Measurements from ENCODE around the gene PCDHGA3. TPM values are rescaled to one million over a fixed set of nuclear protein-coding genes. Genes with fewer than 3 reads are reported as not detected.
"Not testable (repeated sequence)": the region's sequence is repeated elsewhere in the genome, so short reads cannot be mapped to it uniquely, and the experiment has no call there.

Gene PCDHGA3
- polyA plus RNA-seq (2013, experiment 1 of 2), result 2.8 TPM
- polyA plus RNA-seq (2013, experiment 2 of 2), result 2.6 TPM

- H3K4me3 ChIP-seq (ENCODE audit: extremely low read depth, insufficient read depth, low read length, poor library complexity, severe bottlenecking), result peak within 1 kb of the TSS; percentile 31
- WGBS, 2 experiments (ENCODE audit: insufficient coverage in 2 of 2), result 63% methylated on average over 6 of the region's 9 CpGs
- no peaks in the 10 kb centered on the region for H3K36me3 ChIP-seq (ENCODE audit: control insufficient read depth, insufficient read depth, low read length)
These were observed at the start of gene PCDHGA3 for GRCh38 chr5:141343242-141343952. Gene PCDHGA3, plus strand, starts transcription at chr5:141343829. Its CDS starts 205 bp downstream, at chr5:141344034.

GRCh38 chr5:141298376-141298775, 45.3 kb upstream of the PCDHGA3 start:
- no peaks in the 10 kb centered on the region for H3K36me3 ChIP-seq (ENCODE audit: control insufficient read depth, insufficient read depth, low read length)
- WGBS, 2 experiments (ENCODE audit: insufficient coverage in 2 of 2), result 93 to 95% methylated on average over 3 to 4 of the region's 4 CpGs
- no peak overlapping the region for H3K4me3 ChIP-seq (ENCODE audit: extremely low read depth, insufficient read depth, low read length, poor library complexity, severe bottlenecking)
- H3K27ac ChIP-seq (ENCODE audit: low read depth, low read length, severe bottlenecking), result peak overlapping the region; percentile 25
- no peaks in the 10 kb centered on the region for H3K4me1 ChIP-seq (ENCODE audit: control insufficient read depth, insufficient read depth, low read length, poor library complexity, severe bottlenecking)
- H3K9me3 ChIP-seq (ENCODE audit: control insufficient read depth, low read length), result peaks cover 11% of the 10 kb centered on the region

More at GRCh38 chr5:141343242-141343952, at the start of gene PCDHGA3:
- Histone ChIP-seq H3K9me3 (ENCODE audit: control insufficient read depth, low read length) (peaks cover 31% of the 10 kb centered on the region), H3K4me1 (ENCODE audit: control insufficient read depth, insufficient read depth, low read length, poor library complexity, severe bottlenecking) (no peaks in the 10 kb centered on the region), H3K27ac (ENCODE audit: low read depth, low read length, severe bottlenecking) (no peak within 1 kb of the TSS)

GRCh38 chr5:141303756-141304155, 39.9 kb upstream of the PCDHGA3 start, which contains the start of gene SLC25A2:
Gene SLC25A2, minus strand, starts transcription at chr5:141304049. Its CDS starts 184 bp downstream, at chr5:141303865.
- H3K9me3 ChIP-seq (ENCODE audit: control insufficient read depth, low read length), result peaks cover 14% of the 10 kb centered on the region

GRCh38 chr5:141306630-141307029, 37.0 kb upstream of the PCDHGA3 start:
- H3K9me3 ChIP-seq (ENCODE audit: control insufficient read depth, low read length), result peaks cover 14% of the 10 kb centered on the region
- WGBS, 2 experiments (ENCODE audit: insufficient coverage in 2 of 2), result no CpG with 5 or more reads among the region's 1 CpG
- no peak overlapping the region for H3K4me3 ChIP-seq (ENCODE audit: extremely low read depth, insufficient read depth, low read length, poor library complexity, severe bottlenecking)
- no peak overlapping the region for H3K27ac ChIP-seq (ENCODE audit: low read depth, low read length, severe bottlenecking)
- no peaks in the 10 kb centered on the region for H3K4me1 ChIP-seq (ENCODE audit: control insufficient read depth, insufficient read depth, low read length, poor library complexity, severe bottlenecking)
- H3K36me3 ChIP-seq (ENCODE audit: control insufficient read depth, insufficient read depth, low read length), result no peaks in the 10 kb centered on the region

More at GRCh38 chr5:141303756-141304155, 39.9 kb upstream of the PCDHGA3 start, which contains the start of gene SLC25A2:
- Histone ChIP-seq H3K27ac (ENCODE audit: low read depth, low read length, severe bottlenecking) (no peak within 1 kb of the TSS), H3K36me3 (ENCODE audit: control insufficient read depth, insufficient read depth, low read length) (no peaks in the 10 kb centered on the region), H3K4me3 (ENCODE audit: extremely low read depth, insufficient read depth, low read length, poor library complexity, severe bottlenecking) (no peak within 1 kb of the TSS), H3K4me1 (ENCODE audit: control insufficient read depth, insufficient read depth, low read length, poor library complexity, severe bottlenecking) (no peaks in the 10 kb centered on the region)
- WGBS, 2 experiments (ENCODE audit: insufficient coverage in 2 of 2), result 97% methylated on average over 23 to 30 of the region's 36 CpGs

- peaks cover 23% of the 10 kb centered on the region for H3K9me3 ChIP-seq (ENCODE audit: control insufficient read depth, low read length)
- no peak overlapping the region for H3K4me3 ChIP-seq (ENCODE audit: extremely low read depth, insufficient read depth, low read length, poor library complexity, severe bottlenecking)
- peaks cover 45% of the 10 kb centered on the region for H3K36me3 ChIP-seq (ENCODE audit: control insufficient read depth, insufficient read depth, low read length)
- H3K27ac ChIP-seq (ENCODE audit: low read depth, low read length, severe bottlenecking), result no peak overlapping the region
- no peaks in the 10 kb centered on the region for H3K4me1 ChIP-seq (ENCODE audit: control insufficient read depth, insufficient read depth, low read length, poor library complexity, severe bottlenecking)
These were observed 29.9 kb upstream of the PCDHGA3 start for GRCh38 chr5:141313711-141314110.

- H3K9me3 ChIP-seq (ENCODE audit: control insufficient read depth, low read length), result peaks cover 42% of the 10 kb centered on the region
- peaks cover 57% of the 10 kb centered on the region for H3K36me3 ChIP-seq (ENCODE audit: control insufficient read depth, insufficient read depth, low read length)
- H3K27ac ChIP-seq (ENCODE audit: low read depth, low read length, severe bottlenecking); H3K4me3 ChIP-seq (ENCODE audit: extremely low read depth, insufficient read depth, low read length, poor library complexity, severe bottlenecking); H3K4me1 ChIP-seq (ENCODE audit: control insufficient read depth, insufficient read depth, low read length, poor library complexity, severe bottlenecking): not testable (repeated sequence)
- 93 to 100% methylated on average over 2 of the region's 4 CpGs for WGBS, 2 experiments (ENCODE audit: insufficient coverage in 2 of 2)
These were observed 26.7 kb upstream of the PCDHGA3 start for GRCh38 chr5:141316963-141317362.

GRCh38 chr5:141319202-141319601, 24.4 kb upstream of the PCDHGA3 start:
- Histone ChIP-seq H3K27ac (ENCODE audit: low read depth, low read length, severe bottlenecking) (no peak overlapping the region), H3K4me3 (ENCODE audit: extremely low read depth, insufficient read depth, low read length, poor library complexity, severe bottlenecking) (peak overlapping the region; percentile 69), H3K4me1 (ENCODE audit: control insufficient read depth, insufficient read depth, low read length, poor library complexity, severe bottlenecking) (no peaks in the 10 kb centered on the region), H3K36me3 (ENCODE audit: control insufficient read depth, insufficient read depth, low read length) (peaks cover 48% of the 10 kb centered on the region), H3K9me3 (ENCODE audit: control insufficient read depth, low read length) (peaks cover 47% of the 10 kb centered on the region)
- 93 to 95% methylated on average over 6 of the region's 6 CpGs for WGBS, 2 experiments (ENCODE audit: insufficient coverage in 2 of 2)

- WGBS, 2 experiments (ENCODE audit: insufficient coverage in 2 of 2), result 80 to 90% methylated on average over 4 to 5 of the region's 5 CpGs
- Histone ChIP-seq H3K36me3 (ENCODE audit: control insufficient read depth, insufficient read depth, low read length) (peaks cover 46% of the 10 kb centered on the region), H3K4me1 (ENCODE audit: control insufficient read depth, insufficient read depth, low read length, poor library complexity, severe bottlenecking) (no peaks in the 10 kb centered on the region), H3K9me3 (ENCODE audit: control insufficient read depth, low read length) (peaks cover 44% of the 10 kb centered on the region), H3K27ac (ENCODE audit: low read depth, low read length, severe bottlenecking) (peak overlapping the region; percentile 11), H3K4me3 (ENCODE audit: extremely low read depth, insufficient read depth, low read length, poor library complexity, severe bottlenecking) (peak overlapping the region; percentile 69)
These were observed 23.9 kb upstream of the PCDHGA3 start for GRCh38 chr5:141319699-141320098.

- 2 to 5% methylated on average over 56 to 64 of the region's 67 CpGs for WGBS, 2 experiments (ENCODE audit: insufficient coverage in 2 of 2)
These were observed 23.1 kb upstream of the PCDHGA3 start, which contains the start of gene TAF7 for GRCh38 chr5:141320225-141321169. Gene TAF7, minus strand, starts transcription at chr5:141320784. Its CDS starts 740 bp downstream, at chr5:141320044.

GRCh38 chr5:141322261-141322660, 21.4 kb upstream of the PCDHGA3 start:
- no peak overlapping the region for H3K4me3 ChIP-seq (ENCODE audit: extremely low read depth, insufficient read depth, low read length, poor library complexity, severe bottlenecking)
- H3K27ac ChIP-seq (ENCODE audit: low read depth, low read length, severe bottlenecking), result no peak overlapping the region
- peaks cover 34% of the 10 kb centered on the region for H3K9me3 ChIP-seq (ENCODE audit: control insufficient read depth, low read length)
- 78 to 100% methylated on average over 1 of the region's 3 CpGs for WGBS, 2 experiments (ENCODE audit: insufficient coverage in 2 of 2)
- no peaks in the 10 kb centered on the region for H3K4me1 ChIP-seq (ENCODE audit: control insufficient read depth, insufficient read depth, low read length, poor library complexity, severe bottlenecking)
- H3K36me3 ChIP-seq (ENCODE audit: control insufficient read depth, insufficient read depth, low read length), result peaks cover 26% of the 10 kb centered on the region

More at GRCh38 chr5:141320225-141321169, 23.1 kb upstream of the PCDHGA3 start, which contains the start of gene TAF7:
- H3K4me1 ChIP-seq (ENCODE audit: control insufficient read depth, insufficient read depth, low read length, poor library complexity, severe bottlenecking), result no peaks in the 10 kb centered on the region
- H3K36me3 ChIP-seq (ENCODE audit: control insufficient read depth, insufficient read depth, low read length), result peaks cover 43% of the 10 kb centered on the region
- peak within 1 kb of the TSS; percentile 98 for H3K27ac ChIP-seq (ENCODE audit: low read depth, low read length, severe bottlenecking)
- H3K9me3 ChIP-seq (ENCODE audit: control insufficient read depth, low read length), result peaks cover 36% of the 10 kb centered on the region
- H3K4me3 ChIP-seq (ENCODE audit: extremely low read depth, insufficient read depth, low read length, poor library complexity, severe bottlenecking), result peak within 1 kb of the TSS; percentile 69
